Fibroblast of skin of left quadriceps (primary cell): ENCODE results near the gene METAP1D.
"Not testable (repeated sequence)": the region's sequence is repeated elsewhere in the genome, so short reads cannot be mapped to it uniquely, and the experiment has no call there.

Experiments used
- DNase-seq, 2 experiments: peaks; one replicate each; pipeline ENCODE4 v3.0.0-alpha.2; 2013; ENCODE audit warnings: low read depth in 2 of 2

The METAP1D gene

GRCh38 chr2:172048508-172049503, 49.1 kb downstream of the METAP1D start:
- DNase-seq = no peak

GRCh38 chr2:172049567-172050120, 49.9 kb downstream of the METAP1D start:
- DNase-seq = no peak

DNA sequence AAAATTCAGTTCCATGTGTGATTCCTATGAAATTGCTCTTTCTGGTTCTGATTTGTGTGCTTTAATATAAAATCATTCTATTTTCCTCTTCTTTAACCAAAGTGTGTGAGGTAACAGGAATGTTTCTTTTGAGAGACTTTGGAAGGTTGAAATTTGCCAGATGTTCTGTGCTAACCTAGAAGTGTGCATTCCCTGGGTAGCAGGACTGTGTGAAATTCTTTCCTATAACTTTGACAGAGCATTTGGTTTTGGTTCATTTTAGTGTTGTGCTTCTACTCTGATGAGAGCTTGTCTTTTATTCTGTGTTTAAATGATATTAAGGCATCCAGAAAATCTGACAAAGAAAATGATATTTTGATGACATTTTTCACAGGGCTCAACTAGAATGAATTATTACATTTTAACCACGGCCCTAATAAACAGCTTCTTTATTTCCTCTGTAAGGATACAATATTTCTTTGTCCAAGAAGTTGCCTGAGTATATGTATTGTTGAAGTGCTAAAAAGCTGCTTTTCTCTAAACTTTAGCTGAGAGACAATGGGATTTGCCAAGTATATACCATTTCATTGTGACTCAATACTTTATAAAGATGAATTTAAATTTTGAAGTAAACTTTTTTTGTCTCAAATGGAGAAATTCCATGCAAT, 50.8 kb downstream of the METAP1D start:
- DNase-seq = peak in 1 of 2 experiments; percentile 5

- DNase-seq = no peak
Measured at GRCh38 chr2:172052000-172052983, 52.5 kb downstream of the METAP1D start.

- no peak for DNase-seq
Measured at GRCh38 chr2:172053486-172053885, 53.7 kb downstream of the METAP1D start.

- DNase-seq = no peak
Measured at GRCh38 chr2:172056293-172056692, 56.5 kb downstream of the METAP1D start.

DNA sequence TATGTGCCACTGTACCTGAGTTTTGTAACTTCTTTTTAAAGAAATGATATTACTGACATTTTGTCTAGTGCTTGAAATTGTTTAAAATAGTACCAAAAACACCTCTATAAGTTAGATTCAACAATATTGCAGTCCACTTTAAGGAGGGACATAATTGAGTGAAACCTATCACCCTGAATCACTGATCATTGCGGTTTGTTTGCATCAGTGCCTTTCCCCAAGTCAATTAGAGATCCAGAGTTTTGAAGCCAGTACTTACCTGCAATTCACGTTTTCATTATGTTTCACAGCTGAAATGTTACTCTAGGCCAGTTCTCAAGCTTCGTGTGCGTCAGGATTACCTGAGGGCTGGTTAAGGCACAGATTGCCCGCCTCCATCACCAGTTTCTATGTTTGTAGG, 58.9 kb downstream of the METAP1D start:
- DNase-seq = no peak

GRCh38 chr2:172060118-172060517, 60.4 kb downstream of the METAP1D start:
- not testable (repeated sequence) for DNase-seq

- DNase-seq = no peak
Measured at GRCh38 chr2:172062402-172063004, 62.8 kb downstream of the METAP1D start.

DNA sequence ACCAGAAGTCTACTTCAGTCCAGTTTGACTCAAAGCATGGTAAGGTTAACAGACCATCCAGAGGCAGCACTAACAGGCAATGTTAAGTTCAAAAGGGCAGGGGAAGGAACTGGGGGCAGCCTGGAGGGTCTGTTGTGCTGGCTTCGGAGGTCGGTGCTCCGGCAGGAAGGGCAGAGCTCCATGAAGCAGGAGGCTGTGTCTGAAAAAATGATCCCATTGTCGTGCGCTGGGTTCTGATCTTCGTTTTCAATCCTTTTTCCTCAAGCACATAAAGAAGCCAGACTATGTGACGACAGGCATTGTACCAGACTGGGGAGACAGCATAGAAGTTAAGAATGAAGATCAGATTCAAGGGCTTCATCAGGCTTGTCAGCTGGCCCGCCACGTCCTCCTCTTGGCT, 63.7 kb downstream of the METAP1D start:
- no peak for DNase-seq

GRCh38 chr2:172065111-172065510, 65.4 kb downstream of the METAP1D start:
- no peak for DNase-seq

DNA sequence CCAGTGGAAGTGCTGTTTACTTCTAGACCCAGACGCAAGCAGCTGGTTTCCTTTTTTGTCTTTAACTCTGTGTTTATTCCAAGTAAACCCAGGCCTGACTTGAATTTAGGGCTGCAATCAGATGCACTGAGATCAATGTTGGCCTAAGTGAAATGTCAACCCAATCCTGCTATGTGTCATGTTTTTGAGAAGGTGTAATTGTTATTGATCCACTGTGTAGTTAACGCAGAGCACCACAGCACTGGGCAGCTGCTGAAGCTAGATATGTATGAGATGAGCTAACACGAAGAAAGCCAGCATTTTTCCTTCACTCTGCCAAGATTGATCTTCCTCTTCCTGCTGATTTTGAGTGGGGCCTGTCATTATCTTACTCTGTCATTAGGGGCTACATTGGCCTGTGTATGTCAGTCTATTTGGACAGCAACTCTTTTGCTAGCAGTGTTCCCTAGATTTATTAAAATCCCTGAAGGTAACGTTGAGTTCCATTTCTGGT, 66.7 kb downstream of the METAP1D start:
- DNase-seq = no peak

DNA sequence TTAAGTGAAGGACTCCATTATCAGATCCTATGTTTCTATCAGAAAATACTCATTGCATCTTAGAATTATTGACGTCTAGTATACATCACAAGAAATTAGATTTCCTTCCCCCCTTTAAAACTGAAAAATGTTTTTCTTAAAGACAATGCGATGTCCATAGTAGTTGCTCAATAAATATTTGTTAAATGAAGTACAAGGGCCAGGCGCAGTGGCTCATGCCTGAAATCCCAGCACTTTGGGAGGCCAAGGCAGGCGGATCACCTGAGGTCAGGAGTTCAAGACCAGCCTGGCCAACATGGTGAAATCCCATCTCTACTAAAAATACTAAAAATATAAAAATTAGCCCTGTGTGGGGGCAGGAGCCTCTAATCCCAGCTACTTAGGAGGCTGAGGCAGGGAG, 68.2 kb downstream of the METAP1D start:
- DNase-seq = not testable (repeated sequence)

DNA sequence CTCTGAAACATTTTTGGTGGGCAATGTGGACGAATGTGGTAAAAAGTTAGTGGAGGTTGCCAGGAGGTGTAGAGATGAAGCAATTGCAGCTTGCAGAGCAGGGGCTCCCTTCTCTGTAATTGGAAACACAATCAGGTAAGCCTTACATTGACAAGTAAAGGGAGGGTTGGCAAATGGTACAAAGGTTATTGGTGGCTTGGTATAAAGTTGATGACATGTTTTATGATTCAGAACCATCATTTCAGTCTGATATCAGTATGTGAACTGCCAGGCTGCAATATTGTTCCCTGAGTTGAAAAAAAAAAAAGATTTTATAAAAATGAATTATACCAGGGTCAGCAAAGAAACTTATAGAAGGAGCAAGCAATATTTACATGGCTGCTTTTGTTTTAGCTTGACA, 71.2 kb downstream of the METAP1D start:
- DNase-seq = no peak

- DNase-seq = no peak
Measured at GRCh38 chr2:172072303-172072702, 72.5 kb downstream of the METAP1D start.

GRCh38 chr2:172072706-172073105, 73.0 kb downstream of the METAP1D start:
- no peak for DNase-seq

DNA sequence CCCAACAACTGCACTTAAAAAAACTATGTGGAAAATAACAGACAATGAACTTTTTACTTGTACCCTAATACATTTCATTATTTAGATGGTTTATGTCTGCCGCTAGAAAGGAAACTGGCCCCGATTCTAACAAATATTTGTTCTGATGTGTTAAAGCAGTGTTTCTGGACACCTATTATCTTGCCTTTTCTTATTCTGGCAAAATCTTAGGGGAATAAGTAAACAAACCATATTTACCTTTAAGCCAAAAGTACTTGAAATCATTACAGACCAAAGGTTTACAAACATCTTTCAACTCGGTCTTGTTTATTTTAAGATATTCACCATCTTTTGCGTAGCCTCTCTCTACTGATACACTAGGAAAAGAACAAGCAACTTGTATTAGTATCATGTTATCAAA, 73.8 kb downstream of the METAP1D start:
- no peak for DNase-seq

DNA sequence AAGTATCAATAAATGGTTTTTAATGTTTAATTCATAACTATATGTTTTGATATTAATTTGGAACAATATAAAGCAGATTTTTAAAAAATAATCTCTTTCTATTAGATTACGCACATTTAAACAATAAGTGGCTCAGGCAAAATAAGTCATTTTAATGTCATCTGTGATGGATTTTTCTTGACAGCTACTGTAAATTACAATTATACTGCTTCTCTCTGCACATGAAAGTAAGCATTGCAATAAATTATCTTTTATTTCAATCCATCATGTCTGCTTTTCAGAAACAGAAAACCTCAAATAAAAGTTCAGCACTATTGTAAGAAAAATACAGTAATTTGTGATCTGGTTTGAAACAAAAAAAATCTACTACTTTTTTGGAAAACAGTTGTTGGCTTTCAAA, 74.5 kb downstream of the METAP1D start:
- DNase-seq = no peak

DNA sequence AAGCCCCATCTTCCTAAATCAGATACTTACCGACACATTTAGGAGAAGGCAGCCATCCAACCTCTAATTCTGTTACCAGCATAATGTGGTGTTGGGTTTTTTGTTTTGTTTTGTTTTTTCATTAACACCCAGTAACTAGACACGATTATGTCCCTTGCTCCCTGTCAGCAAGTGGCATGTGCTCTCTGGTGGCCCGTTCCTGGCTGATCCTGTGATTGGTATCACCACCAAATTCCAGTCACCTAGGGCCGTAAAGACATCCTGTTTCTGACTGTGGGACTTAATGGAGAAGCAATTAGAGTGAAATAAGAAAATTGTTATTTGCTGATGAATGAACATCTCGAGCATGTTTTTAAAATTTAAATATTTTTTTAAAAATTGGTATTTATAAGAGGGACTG, 79.7 kb downstream of the METAP1D start:
- no peak for DNase-seq

GRCh38 chr2:172079838-172080640, 80.3 kb downstream of the METAP1D start:
- no peak for DNase-seq
